WI38 (cell line): ENCODE measurements around the gene FXYD5.
"Not testable (repeated sequence)": the region's sequence is repeated elsewhere in the genome, so short reads cannot be mapped to it uniquely, and the experiment has no call there.

ENCODE experiments used
- H3K4me3 ChIP-seq: 2 replicates; pipeline ENCODE4 v1.5.1; 2011; ENCODE audit warnings: low read depth, mild to moderate bottlenecking, control low read depth, low read length
- TF ChIP-seq, protein P1 (sequence below): IDR thresholded peaks from 2 replicates; pipeline ENCODE4 v1.5.1; 2012; ENCODE audit warnings: low read depth, mild to moderate bottlenecking, control low read depth, low read length

Gene FXYD5

DNA sequence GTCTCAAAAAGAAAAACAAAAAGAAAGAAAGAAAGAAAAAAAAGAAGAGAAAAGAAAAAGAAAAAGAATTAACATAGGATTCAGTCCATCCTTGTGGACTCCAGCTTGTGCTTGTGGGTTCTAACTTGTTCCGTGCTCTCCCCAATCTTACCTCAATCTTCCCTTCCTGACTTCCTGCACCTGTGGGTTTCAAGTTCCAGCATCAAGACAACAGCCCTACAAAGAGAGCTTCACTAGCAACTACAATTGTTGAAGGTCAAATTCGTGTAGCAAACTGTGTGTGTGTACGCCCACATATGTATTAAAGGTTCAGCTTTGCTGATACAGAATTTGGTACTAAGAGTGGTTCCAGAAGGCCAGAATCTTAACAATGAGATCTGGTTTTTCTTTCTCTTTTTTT, 25.3 kb downstream of the FXYD5 start:
- H3K4me3 ChIP-seq, result no peak overlapping the region
- TF ChIP-seq, protein P1, sequence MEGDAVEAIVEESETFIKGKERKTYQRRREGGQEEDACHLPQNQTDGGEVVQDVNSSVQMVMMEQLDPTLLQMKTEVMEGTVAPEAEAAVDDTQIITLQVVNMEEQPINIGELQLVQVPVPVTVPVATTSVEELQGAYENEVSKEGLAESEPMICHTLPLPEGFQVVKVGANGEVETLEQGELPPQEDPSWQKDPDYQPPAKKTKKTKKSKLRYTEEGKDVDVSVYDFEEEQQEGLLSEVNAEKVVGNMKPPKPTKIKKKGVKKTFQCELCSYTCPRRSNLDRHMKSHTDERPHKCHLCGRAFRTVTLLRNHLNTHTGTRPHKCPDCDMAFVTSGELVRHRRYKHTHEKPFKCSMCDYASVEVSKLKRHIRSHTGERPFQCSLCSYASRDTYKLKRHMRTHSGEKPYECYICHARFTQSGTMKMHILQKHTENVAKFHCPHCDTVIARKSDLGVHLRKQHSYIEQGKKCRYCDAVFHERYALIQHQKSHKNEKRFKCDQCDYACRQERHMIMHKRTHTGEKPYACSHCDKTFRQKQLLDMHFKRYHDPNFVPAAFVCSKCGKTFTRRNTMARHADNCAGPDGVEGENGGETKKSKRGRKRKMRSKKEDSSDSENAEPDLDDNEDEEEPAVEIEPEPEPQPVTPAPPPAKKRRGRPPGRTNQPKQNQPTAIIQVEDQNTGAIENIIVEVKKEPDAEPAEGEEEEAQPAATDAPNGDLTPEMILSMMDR, result no peak

DNA sequence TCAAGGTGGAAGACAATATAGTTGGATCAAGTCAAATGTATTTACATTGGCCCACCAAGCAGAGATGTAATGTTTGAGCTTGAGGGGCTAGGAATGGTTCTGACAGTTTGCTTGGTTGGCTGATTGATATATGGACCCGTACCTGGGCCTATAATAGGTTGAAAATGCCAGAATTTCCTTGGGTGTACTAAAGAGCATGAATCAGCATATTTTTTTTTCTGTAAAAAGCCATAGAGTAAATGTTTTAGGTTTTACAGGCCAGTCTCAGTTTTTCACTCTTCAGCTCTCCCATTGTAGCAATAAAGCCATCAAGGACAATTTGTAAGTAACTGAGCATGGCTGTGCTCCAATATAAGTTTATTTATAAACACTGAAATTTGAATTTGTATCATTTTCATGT, 26.9 kb downstream of the FXYD5 start:
- H3K4me3 ChIP-seq, result no peak overlapping the region
- TF ChIP-seq, protein P1, result no peak

DNA sequence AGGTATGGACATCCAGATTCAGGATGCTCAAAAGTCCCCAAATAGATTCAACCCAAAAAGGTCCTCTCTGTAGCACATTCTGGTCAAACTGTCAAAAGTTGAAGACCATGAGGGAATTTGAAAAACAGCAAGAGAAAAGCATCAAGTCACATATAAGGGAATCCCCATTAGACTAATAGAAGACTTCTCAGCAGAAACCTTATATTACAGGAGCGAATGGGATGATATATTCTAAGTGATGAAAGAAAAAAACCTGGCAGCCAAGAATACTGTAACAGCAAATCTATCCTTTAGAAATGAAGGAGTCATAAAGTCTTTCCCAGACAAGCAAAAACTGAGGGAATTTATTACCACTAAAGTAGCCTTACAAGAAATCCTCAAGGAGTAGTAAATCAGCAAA, 29.7 kb downstream of the FXYD5 start:
- TF ChIP-seq, protein P1, result no peak
- no peak overlapping the region for H3K4me3 ChIP-seq

DNA sequence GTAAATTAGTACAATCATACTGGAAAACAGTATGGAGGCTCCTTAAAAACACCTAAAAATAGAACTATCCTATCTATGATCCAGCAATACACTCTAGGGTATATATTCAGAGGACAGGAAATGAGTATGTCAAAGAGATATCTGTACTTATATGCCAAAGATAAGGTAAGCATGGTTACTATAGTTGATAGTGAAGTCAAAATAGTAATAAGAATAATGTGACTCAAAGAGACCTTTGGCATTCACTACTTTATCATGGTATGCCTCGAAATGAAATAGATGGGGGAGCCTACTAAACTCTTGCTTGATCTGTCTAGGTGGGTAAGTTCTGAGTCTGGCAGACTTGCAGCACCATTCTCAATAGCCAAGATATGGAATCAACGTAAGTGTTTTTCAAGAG, 30.3 kb downstream of the FXYD5 start:
- TF ChIP-seq, protein P1, result no peak
- H3K4me3 ChIP-seq, result no peak overlapping the region

DNA sequence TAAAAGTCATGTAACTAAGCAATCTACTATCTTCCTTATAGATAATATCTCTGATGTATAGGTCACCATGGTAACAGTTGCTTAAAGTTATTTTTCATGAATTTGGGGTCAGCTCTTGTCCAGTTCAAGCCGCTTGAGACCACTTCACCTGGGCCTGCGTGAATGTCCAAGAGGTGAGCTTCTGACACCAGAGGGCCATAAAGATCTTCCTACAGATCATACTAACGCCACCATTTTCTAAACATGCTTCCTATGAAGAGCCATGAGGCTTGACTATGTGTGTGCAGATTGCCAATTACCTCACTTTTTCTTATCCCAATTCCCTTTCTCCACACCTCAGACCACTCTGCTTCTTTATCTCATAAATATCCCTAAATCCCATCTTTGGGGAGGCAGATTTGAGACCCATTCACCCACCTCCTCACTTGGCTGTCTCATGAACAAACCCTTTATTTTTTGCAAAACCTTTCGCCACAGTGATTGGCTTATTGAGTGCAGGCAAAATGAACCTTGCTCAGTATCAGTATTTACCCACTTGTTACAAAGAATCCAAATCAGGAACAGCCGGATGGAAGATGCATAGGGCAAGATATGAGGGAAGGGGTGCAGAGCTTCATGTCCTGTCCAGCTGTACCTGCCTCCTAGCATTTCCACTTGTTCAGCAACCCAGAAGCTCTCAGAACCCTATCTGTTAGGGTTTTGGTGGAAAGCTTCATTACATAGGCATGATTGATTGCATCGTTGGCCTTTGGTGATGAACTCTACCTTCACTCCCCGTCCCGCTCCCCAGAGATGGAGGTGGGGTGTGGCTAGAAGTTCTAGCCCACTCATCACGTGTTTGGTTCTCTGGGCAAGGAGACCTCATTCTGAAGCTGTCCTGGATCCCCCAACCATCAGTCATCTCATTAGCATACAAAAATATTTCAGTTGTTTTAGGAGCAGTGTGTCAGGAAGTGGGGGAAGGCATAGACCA, 39.8 kb downstream of the FXYD5 start:
- TF ChIP-seq, protein P1, result no peak
- H3K4me3 ChIP-seq, result no peak overlapping the region

DNA sequence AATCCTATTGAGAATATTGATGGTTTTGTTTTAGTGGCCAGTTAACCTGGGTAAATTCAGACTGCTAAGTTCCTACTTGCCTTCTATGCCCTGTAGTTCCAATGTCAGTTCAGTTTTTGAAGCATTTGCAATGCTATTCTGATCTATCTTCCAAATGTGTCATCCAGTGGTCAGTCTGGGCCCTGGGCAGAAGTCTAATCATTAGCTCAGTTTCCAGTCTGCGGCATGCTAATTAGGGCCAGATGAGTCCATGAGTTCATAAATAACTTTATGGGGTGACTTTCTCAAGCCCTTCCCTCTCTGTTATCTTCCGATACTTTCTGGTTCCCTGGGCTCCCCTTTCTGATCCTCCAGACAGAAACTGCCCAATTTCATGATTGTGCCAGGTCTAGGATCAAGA, 41.3 kb downstream of the FXYD5 start:
- no peak overlapping the region for H3K4me3 ChIP-seq

DNA sequence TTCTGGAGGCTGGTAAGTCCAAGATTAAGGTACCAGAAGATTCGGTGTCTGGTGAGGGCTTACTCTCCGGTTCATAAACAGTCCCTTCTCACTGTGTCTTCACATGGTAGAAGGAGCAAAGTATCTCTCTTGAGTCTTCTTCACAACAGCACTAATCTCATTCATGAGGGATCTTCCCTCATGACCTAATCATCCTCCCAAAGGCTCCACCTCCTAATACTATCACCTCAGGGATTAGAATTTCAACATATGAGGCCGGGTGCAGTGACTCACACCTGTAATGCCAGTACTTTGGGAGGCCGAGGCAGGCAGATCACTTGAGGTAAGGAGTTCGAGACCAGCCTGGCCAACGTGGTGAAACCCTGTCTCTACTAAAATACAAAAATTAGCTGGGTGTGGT, 42.3 kb downstream of the FXYD5 start:
- H3K4me3 ChIP-seq, result not testable (repeated sequence)

More for the DNA sequence above, 41.3 kb downstream of the FXYD5 start:
- TF ChIP-seq, protein P1, result no peak
